ENCODE data around the gene ITGA7. TPM values are rescaled to one million over a fixed set of nuclear protein-coding genes. Genes with fewer than 3 reads are reported as not detected.

Gene ITGA7
- total RNA-seq, 4 donors from 2014 or later = 101 to 207 (median 156) TPM

DNA sequence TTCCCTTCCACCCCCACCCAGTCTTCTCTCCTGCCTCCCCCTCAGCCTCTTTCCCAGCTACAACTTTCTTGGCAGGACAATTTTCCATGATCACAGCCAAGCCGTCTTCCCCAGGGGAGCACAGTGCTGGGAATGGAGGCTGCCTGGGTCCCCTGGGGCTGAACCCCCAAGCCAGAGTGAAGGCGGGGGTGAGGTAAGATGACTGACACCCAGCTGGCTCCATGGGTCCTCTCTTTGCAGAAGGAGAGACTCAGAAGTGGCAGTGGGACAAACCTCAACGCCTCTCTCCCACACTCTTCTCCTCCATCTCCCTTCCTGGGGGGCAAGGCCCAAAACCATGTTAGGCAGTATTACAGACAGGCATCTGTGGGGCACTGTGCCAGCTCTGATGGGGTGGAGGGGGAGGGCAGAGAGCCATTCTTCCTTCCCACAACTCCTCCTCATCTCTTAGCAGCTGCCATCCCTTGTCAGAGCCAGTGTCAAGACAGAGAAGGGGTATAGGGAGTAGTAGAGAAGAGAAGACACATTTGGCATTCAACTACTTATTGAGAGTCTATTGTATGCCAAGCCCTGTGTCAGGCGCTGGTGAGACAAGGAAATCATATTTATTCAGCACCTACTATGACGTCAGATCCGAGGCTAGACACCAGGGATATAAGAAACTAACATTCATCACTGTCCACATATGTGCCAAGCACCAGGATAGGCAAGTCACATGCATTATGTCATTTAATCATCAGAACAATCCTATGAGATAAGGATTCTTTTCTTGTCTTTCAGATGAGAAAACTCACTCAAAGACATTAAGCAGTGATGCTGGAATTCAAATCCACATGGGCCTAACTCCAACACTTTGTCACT lies 3.6 kb downstream of the ITGA7 start:
- TF ChIP-seq CTCF (IDR thresholded peaks at IDR 0.05) = no peak
- no peak for DNase-seq (ENCODE audit: low spot score)
- ATAC-seq (ENCODE audit: low FRiP score) = no peak

GRCh38 chr12:55703288-55703687 lies 4.4 kb downstream of the ITGA7 start:
- DNase-seq (ENCODE audit: low spot score) = no peak
- ATAC-seq (ENCODE audit: low FRiP score) = no peak
- no peak for TF ChIP-seq CTCF (IDR thresholded peaks at IDR 0.05)

DNA sequence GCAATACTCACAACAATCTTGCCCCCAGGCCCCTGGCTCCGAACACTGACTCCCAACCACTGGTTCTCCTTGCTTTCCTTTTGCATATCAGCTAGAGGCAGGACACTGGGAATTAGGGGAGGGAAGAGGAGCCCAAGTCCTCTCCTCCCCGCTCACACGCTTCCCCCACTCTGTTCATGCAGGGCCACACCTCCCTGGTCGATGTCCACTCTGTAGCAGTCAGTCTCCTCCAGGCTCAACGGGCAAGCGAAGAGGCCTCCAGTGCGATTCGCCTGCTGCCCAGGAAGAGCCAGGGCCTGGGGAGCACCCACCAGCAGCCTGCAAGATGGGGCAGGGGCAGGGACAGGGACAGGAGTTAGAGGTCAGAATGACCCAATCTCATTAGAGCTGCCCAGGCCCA lies 4.8 kb downstream of the ITGA7 start:
- ATAC-seq (ENCODE audit: low FRiP score) = no peak
- DNase-seq (ENCODE audit: low spot score) = no peak
- no peak for TF ChIP-seq CTCF (IDR thresholded peaks at IDR 0.05)

DNA sequence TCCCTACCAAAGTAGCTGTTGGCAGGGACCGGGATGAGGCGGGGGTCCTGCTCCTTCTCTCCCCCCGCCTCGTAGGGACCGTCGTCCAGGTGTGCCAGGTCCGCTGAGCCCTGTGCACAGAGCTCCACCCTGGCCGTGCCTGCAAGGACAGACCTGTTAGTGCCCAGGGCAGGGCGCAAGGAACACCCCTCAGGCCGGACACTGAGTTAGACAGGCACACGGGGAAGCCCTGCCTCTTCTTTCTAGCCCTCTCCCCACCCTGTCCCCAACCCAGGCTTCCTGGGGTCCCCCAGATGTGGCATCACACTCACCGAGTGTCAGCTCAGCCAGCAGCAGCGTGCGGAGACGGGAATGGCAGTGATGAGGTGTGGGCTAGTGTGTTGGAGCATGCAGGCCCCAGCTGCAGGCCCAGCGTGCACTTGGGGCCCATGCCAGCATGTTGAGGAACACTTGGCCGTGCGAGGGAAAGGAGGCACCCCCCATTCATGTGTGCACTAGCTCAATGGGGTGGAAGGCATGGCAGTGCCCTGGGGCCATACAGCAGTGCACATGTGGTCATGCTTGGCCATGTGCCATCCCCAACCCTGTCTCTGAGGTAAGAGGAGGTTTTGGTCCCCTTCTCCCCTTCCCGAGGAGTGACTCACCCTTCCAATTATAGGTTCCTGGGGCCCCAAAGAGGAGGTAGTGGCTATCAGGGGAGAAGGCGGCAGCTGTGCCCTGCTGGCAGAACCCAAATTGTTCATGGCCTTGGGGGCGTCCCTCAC lies 7.3 kb downstream of the ITGA7 start:
- TF ChIP-seq CTCF (IDR thresholded peaks at IDR 0.05) = no peak
- ATAC-seq (ENCODE audit: low FRiP score) (no peak), DNase-seq (ENCODE audit: low spot score) (no peak)

DNA sequence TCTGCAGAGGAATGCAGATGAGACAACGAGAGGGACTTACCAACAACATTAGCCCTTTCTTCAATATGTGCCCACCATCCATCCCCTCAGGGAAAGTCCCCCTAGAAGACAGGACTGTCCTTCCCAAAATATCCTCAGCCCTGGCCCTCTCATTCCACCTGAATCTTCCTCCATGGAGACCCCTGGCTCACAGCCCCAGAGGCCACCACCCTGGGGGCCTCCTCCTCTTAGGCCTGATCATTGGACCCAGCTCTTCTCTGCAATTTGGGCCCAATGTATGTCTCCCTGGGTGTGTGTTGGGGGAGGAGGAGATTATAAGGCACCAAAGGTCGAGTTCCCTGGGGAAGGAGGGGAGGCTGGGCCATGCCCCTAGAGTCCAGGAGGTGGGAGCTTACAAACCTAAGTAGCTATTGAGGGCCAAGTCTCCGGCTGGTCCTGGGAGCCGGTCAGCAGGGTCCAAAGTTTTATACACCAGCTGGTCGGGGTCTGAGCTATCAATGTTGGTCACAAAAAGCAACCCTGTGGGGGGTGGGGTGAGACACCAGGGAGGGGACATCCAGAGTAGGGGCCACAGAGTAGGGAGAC lies 8.1 kb downstream of the ITGA7 start:
- ATAC-seq (ENCODE audit: low FRiP score) (no peak), DNase-seq (ENCODE audit: low spot score) (no peak)
- TF ChIP-seq CTCF (IDR thresholded peaks at IDR 0.05) = no peak

GRCh38 chr12:55698965-55699364 lies 8.7 kb downstream of the ITGA7 start:
- DNase-seq (ENCODE audit: low spot score) = no peak
- no peak for ATAC-seq (ENCODE audit: low FRiP score)
- no peak for TF ChIP-seq CTCF (IDR thresholded peaks at IDR 0.05)

Data from omental fat pad (tissue), 4 donors.